Activated CD4-positive, alpha-beta T cell treated with anti-CD3 and anti-CD28 coated beads, Interleukin-2, amount 50 U/mL, for 1 hour (primary cell): ENCODE measurements around the gene MCM5.
"Not testable (repeated sequence)": the region's sequence is repeated elsewhere in the genome, so short reads cannot be mapped to it uniquely, and the experiment has no call there.

Experiments used
- DNase-seq: peaks from one replicate; pipeline ENCODE4 v3.0.0-alpha.2; 2020

Gene MCM5

GRCh38 chr22:35379146-35379993, 20.6 kb upstream of the MCM5 start:
- DNase-seq = no peak

GRCh38 chr22:35380013-35380412, 19.9 kb upstream of the MCM5 start:
- no peak for DNase-seq

- peak; percentile 27 for DNase-seq
Observed at GRCh38 chr22:35380537-35381423, 19.2 kb upstream of the MCM5 start, which contains the start of gene HMOX1. HMOX1 (plus strand) TSS chr22:35381096; CDS start chr22:35381174, 78 bp downstream.

- no peak for DNase-seq
Observed at GRCh38 chr22:35381424-35382009, 18.4 kb upstream of the MCM5 start.

GRCh38 chr22:35383679-35384071, 16.3 kb upstream of the MCM5 start:
- DNase-seq = no peak

GRCh38 chr22:35384527-35384926, 15.4 kb upstream of the MCM5 start:
- no peak for DNase-seq

- DNase-seq = no peak
Observed at GRCh38 chr22:35384975-35385588, 14.9 kb upstream of the MCM5 start.

- no peak for DNase-seq
Observed at GRCh38 chr22:35386670-35387288, 13.2 kb upstream of the MCM5 start.

GRCh38 chr22:35390933-35391332, 9.0 kb upstream of the MCM5 start:
- no peak for DNase-seq

- no peak for DNase-seq
Observed at GRCh38 chr22:35392357-35392756, 7.6 kb upstream of the MCM5 start.

- no peak for DNase-seq
Observed at GRCh38 chr22:35393116-35394010, 6.6 kb upstream of the MCM5 start.

GRCh38 chr22:35394011-35394312, 6.0 kb upstream of the MCM5 start:
- no peak for DNase-seq

- no peak for DNase-seq
Observed at GRCh38 chr22:35394810-35395563, 5.0 kb upstream of the MCM5 start.

GRCh38 chr22:35396622-35397021, 3.3 kb upstream of the MCM5 start:
- DNase-seq = not testable (repeated sequence)

- no peak for DNase-seq
Observed at GRCh38 chr22:35397095-35397904, 2.6 kb upstream of the MCM5 start.

- no peak for DNase-seq
Observed at GRCh38 chr22:35398591-35398973, 1.4 kb upstream of the MCM5 start.

- DNase-seq = no peak
Observed at GRCh38 chr22:35399114-35399677, 744 bp upstream of the MCM5 start.

- DNase-seq = peak; percentile 11
Observed at GRCh38 chr22:35400501-35400790, 506 bp downstream of the MCM5 start.

- DNase-seq = no peak
Observed at GRCh38 chr22:35401863-35402262, 1.9 kb downstream of the MCM5 start.

- DNase-seq = no peak
Observed at GRCh38 chr22:35403356-35403755, 3.4 kb downstream of the MCM5 start.
